ACC112 (cell line): ENCODE results near the gene PIEZO1.
A peak's percentile ranks its signal among the peaks of the same experiment; 100 is the strongest.

ENCODE experiments used
- H2AFZ ChIP-seq: fragments of 200-600 bp; sonication (generic); one replicate; pipeline ENCODE4 v1.6.0; 2017; ENCODE audit warnings: antibody characterized with exemption, low read length; ENCODE audit not compliant: unreplicated experiment
- H3K27ac ChIP-seq: fragments of 200-600 bp; sonication (generic); 2 replicates; pipeline ENCODE4 v1.5.1; 2014; ENCODE audit warnings: low read depth, mild to moderate bottlenecking, antibody characterized with exemption, low read length, moderate library complexity
- H3K27me3 ChIP-seq: fragments of 200-600 bp; sonication (generic); 2 replicates; pipeline ENCODE4 v1.6.1; 2014; ENCODE audit warnings: mild to moderate bottlenecking, antibody characterized with exemption, low read length, moderate library complexity, mixed read lengths; ENCODE audit not compliant: insufficient read depth
- H3K36me3 ChIP-seq: fragments of 200-600 bp; sonication (generic); 2 replicates; pipeline ENCODE4 v1.6.1; 2016; ENCODE audit warnings: mild to moderate bottlenecking, antibody characterized with exemption, low read length, moderate library complexity, mixed read lengths; ENCODE audit not compliant: insufficient read depth
- H3K4me1 ChIP-seq: fragments of 200-600 bp; sonication (generic); one replicate; pipeline ENCODE4 v1.6.1; 2016; ENCODE audit warnings: low read length, mixed read lengths; ENCODE audit not compliant: insufficient read depth, unreplicated experiment, control insufficient read depth
- H3K4me3 ChIP-seq: fragments of 200-600 bp; sonication (generic); 2 replicates; pipeline ENCODE4 v1.5.1; 2014; ENCODE audit warnings: mild to moderate bottlenecking, low read depth, low read length
- H3K79me2 ChIP-seq: fragments of 200-600 bp; sonication (generic); one replicate; pipeline ENCODE4 v1.6.0; 2016; ENCODE audit warnings: low read length; ENCODE audit not compliant: control insufficient read depth, unreplicated experiment, insufficient read depth

The PIEZO1 gene

DNA sequence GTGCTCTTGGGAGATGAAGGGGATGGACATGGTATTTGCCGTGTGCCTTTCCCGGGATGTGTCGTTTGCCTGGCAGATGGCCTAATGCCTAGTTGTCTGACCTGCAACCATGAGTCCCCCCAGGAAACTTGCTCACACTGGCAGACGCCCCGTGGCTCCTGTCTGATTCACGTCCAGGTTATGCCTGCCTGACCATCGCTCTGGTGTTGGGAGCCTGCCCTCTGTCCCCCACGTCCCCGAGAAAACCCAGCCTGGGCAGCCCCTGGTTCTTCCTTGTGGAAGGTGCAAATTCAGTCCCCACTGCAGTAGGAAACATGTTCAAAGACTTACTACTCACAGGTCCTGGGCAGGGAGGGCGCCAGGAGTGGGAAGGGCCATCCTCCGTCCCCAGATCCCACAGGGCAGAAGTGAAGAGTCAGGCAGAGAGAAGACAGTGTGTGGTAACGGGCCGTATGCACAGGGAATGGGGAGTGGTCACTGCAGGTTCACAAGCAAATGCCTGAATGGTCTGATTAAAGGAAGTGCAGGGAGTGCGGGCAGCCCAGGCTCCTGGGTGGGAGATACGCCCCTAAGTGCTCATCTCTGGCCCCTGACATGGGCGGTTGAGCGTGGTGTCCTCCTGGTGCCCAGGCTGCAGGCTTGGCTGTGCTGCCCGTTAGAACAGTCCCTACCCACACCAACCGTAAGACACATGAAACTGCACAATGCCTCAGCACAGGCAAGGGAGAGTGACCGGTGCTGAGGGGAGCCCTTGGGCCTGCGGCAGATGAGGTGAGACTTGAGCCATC lies 94.5 kb downstream of the PIEZO1 start:
- Histone ChIP-seq H3K27ac (no peak overlapping the region), H3K4me1 (peaks cover 6% of the 10 kb centered on the region), H3K4me3 (no peak overlapping the region), H3K27me3 (peaks cover 17% of the 10 kb centered on the region; the same call in 1 of the 2 replicates), H3K36me3 (no peaks in the 10 kb centered on the region), H2AFZ (no peak overlapping the region), H3K79me2 (no peaks in the 10 kb centered on the region)

DNA sequence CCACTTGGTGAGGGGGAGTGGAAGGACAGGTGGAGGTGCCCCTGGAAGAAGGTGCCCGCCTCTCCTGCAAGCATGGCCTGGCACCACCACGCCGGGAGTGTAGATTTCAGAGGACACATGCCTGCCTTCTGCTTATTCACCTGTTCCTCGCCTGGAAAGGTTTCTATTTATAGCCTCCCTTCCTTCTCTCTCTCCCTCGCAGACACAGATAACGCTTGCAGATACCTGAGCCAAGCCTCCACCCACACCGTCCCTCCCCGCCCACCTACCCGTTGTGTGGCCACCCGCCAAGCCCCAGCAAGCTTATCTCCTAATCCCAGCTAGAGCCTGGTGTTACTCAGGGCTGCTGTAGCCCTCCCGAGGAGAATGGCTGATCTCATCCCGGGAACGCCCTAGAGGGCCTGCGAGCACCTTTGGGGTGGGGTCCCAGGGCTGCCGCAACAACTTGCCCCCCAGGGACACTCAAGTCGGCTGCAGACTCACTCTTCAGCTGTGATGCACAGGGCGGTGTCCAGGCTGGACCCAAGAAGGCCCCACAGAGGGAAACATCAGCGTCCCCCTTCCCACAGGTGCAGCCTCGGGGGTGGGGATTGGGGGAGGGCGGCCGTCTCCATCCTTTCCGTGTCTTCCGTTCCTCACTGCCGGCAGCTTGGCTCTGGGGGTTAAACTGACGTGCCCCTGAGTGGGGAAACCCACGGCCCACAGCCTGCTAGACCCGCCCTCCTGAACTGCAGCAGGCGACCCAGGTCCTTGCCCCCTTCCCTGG lies 96.8 kb downstream of the PIEZO1 start:
- Histone ChIP-seq H3K4me1 (peaks cover 15% of the 10 kb centered on the region), H2AFZ (no peak overlapping the region), H3K4me3 (no peak overlapping the region), H3K27me3 (peaks cover 21% of the 10 kb centered on the region; the same call in 1 of the 2 replicates), H3K36me3 (no peaks in the 10 kb centered on the region), H3K79me2 (no peaks in the 10 kb centered on the region), H3K27ac (no peak overlapping the region)

DNA sequence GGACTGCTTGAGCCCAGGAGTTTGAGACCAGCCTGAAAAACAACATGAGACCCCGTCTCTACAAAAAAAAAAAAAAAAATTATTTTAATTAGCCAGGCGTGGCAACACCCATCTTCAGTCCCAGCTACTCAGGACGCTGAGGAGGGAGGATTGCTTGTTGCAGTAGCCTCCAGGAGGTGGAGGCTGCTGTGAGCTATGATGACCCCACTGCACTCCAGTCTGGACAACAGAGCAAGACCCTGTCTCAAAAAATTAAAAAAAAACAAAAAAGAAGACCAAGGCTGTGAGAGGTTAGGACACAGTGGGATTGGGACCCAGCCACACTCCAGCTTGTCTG lies 97.4 kb downstream of the PIEZO1 start:
- no peaks in the 10 kb centered on the region for H3K36me3 ChIP-seq
- H3K79me2 ChIP-seq, result no peaks in the 10 kb centered on the region
- H2AFZ ChIP-seq, result no peak overlapping the region
- H3K4me1 ChIP-seq, result peaks cover 15% of the 10 kb centered on the region
- H3K4me3 ChIP-seq, result no peak overlapping the region
- H3K27me3 ChIP-seq, result peaks cover 21% of the 10 kb centered on the region; the same call in 1 of the 2 replicates
- H3K27ac ChIP-seq, result no peak overlapping the region

DNA sequence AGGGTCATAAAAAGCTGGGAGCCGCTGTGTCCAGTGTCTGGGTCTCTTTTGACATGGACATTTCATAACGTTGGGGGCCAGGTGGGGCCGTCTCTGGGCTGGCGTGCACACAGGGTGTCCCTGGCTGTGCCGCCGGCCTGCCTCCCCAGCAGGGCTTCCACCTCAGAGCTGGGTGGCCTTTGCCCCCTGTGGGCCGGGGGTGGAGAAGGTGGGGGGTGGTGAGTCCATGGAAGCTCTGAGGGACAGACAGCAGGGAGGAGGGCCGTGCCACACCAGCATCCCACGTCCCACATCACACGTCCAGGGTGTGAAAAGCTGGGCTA lies 97.8 kb downstream of the PIEZO1 start:
- Histone ChIP-seq H3K36me3 (no peaks in the 10 kb centered on the region), H3K27me3 (peaks cover 21% of the 10 kb centered on the region; the same call in 1 of the 2 replicates), H3K27ac (no peak overlapping the region), H2AFZ (no peak overlapping the region), H3K4me1 (peaks cover 15% of the 10 kb centered on the region), H3K4me3 (no peak overlapping the region), H3K79me2 (no peaks in the 10 kb centered on the region)

DNA sequence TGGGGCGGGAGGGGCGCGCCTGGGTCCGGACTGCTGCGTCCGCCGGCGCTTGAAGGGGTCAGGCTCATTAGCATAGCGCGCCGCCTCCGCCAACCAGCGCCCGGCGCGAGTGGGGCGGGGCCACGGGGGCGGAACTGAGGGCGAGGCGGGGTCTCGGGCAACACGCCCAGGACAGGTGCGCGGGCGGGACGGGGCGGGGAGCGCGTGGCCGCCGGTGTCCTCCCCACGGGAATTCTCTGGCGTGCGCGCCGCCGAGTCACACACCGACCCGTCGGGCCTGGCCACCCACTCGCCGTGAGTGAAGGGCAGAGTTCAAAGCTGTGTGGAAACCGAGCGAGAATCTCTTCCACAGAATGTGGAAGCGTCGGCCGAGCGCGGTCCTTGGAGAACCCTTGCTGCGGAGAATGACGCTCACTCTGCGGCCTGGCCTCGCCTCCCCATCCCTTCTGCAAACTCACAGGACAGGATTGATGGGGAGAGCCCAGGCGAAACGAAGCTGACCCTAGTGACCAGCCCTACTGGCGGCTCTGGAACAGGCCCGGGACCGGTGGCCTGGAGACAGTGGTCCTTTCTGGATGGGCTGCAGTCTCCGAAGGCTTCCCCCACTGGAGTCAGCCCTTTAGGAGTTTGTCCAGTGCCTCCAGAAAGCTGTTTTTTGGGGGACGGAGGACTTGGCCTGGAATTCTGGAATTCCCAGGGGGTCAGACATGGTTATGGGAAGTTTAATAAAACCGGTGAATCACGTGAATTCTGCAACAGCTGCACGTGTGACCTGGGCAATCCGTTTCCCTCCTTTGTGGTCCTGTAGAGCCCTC lies 98.4 kb downstream of the PIEZO1 start, which contains the start of gene SNAI3:
TSS of gene SNAI3 (minus strand) at position 69 of the 815 bp plus-strand sequence. CDS start 101 bp downstream, outside the sequence.
- H3K79me2 ChIP-seq, result no peaks in the 10 kb centered on the region
- H3K27ac ChIP-seq, result no peak within 1 kb of the TSS
- peaks cover 18% of the 10 kb centered on the region for H3K4me1 ChIP-seq
- peaks cover 21% of the 10 kb centered on the region; the same call in 1 of the 2 replicates for H3K27me3 ChIP-seq
- peak within 1 kb of the TSS; percentile 37 for H2AFZ ChIP-seq
- peak within 1 kb of the TSS; percentile 70 for H3K4me3 ChIP-seq
- no peaks in the 10 kb centered on the region for H3K36me3 ChIP-seq

DNA sequence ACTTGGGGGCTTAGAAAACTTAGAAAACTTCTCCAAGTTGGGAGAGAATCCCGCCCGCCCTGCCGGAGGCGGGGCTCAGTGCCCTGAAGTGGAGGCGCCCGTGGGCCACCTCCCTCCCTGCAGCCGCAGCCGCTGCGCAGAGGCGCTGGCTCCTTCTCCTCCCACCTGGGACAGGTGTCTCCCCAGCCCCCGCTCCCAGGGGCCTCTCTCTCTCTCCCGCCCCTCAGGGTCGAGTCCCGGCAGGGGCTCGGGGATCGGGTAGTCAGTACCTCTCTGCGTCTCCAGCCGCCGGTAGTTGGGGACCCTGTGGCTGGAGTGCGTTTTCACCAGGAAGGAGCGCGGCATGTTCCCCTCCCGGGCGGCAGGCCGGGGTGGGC lies 99.0 kb downstream of the PIEZO1 start:
- no peaks in the 10 kb centered on the region for H3K36me3 ChIP-seq
- H3K27me3 ChIP-seq, result peaks cover 21% of the 10 kb centered on the region; the same call in 1 of the 2 replicates
- peak overlapping the region; percentile 37 for H2AFZ ChIP-seq
- H3K4me3 ChIP-seq, result peak overlapping the region; percentile 70
- no peak overlapping the region for H3K27ac ChIP-seq
- H3K79me2 ChIP-seq, result no peaks in the 10 kb centered on the region
- H3K4me1 ChIP-seq, result peaks cover 19% of the 10 kb centered on the region

DNA sequence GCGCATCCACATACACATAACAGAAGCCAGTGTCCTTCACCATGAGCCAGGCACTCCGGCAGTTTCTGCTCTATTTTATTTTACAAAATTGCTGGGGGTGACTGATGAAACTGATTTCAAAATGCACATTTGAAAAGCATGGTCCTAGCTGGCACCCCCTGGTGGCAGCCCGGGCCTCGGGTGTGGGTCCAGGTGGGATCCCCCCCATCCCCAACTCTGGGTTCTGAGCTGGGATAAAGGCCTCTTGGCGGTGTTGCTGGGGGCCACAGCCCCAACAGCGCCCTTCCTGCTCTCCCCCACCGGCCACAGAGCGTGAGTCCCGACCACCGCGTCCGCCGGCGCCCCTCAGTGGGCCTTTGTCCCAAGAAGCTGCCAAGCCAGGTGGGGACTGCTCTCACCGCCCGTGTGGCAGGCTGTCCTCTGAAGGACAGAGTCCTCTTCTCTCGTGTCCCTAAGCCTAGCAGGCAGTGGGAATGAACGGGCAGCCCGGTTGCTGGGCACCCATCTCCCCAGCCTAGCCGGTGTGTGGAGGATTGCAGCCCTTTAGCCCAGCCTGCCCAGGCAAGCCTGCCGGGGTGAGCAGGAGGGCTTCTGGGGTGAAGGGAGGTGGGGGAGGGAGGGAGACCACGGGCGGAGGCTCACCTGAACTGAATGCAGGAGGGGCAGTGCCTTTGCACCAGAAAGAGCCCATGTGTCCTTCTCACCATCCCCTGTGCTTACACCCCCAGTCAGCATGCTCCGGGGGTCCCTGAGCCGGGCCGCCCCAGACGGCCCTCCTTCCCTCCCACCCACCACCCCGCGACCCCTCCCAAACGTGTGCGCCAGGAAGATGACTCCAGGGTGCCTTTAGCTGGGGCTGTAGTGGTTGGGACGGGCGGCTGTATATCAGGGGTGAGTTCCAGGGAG lies 99.6 kb downstream of the PIEZO1 start:
- no peaks in the 10 kb centered on the region for H3K36me3 ChIP-seq
- H3K4me3 ChIP-seq, result peak overlapping the region; percentile 70
- H3K4me1 ChIP-seq, result peaks cover 19% of the 10 kb centered on the region
- no peak overlapping the region for H3K27ac ChIP-seq
- H3K79me2 ChIP-seq, result no peaks in the 10 kb centered on the region
- H2AFZ ChIP-seq, result no peak overlapping the region
- peaks cover 21% of the 10 kb centered on the region; the same call in 1 of the 2 replicates for H3K27me3 ChIP-seq

DNA sequence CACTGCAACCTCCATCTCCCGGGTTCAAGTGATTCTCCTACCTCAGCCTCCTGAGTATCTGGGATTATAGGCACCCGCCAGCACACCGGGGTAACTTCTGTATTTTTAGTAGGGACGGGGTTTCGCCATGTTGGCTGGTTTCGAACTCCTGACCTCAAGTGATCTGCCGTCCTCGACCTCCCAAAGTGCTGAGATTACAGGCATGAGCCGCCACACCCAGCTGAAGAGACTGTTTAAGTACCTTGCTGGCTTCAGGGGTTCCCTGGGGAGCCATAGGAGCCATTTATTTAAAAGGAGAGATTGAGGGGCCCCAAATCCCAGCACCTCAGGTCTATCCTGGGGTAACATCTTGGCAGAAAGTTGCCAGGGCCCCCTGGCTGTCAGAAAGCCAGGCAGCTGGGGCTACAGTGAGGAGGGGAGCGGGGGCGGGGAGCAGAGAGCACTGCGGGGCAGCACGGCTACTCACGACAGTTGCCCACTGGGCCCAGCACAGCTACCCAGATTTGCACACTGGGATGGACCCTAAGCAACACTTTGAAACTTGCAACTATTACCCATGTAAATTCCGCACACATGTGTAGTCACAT lies 100.4 kb downstream of the PIEZO1 start:
- no peaks in the 10 kb centered on the region for H3K79me2 ChIP-seq
- no peak overlapping the region for H3K4me3 ChIP-seq
- H3K27ac ChIP-seq, result no peak overlapping the region
- peaks cover 19% of the 10 kb centered on the region for H3K4me1 ChIP-seq
- peaks cover 21% of the 10 kb centered on the region; the same call in 1 of the 2 replicates for H3K27me3 ChIP-seq
- no peak overlapping the region for H2AFZ ChIP-seq
- no peaks in the 10 kb centered on the region for H3K36me3 ChIP-seq

DNA sequence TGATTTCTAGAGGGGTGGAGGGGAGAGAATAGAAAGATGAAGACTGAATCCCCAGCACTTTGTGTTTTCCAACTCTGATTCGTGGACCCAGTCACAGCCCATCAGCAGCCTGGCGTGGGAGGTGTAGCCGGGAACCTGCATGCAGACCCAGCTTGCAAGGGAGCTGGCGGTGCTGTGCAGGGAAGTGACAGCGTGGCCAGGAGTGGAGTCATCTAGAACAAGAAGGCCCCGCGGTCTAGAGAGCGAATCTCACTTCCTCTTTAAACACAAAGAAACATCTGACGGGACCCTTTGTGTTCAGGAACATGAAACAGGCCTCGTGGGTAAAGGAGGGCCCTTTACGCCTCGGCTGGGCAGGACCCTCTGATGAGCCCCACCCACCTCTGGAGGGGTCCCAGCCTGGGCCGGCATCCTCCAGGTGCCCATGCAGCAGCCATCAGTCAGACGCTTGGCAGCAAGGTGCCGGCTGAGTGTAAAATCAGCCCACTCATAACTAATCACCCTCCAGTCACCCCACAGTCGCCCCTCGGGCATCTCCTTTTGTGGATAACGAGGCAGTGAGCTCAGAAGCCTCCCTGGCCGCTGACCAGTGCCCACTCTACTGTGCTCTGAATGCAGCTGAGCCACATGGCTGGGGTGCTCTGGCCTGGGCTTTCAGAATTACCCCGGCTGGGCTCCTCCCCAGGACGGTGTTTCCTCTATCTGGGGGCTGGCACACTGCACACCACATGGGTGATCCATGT lies 103.1 kb downstream of the PIEZO1 start:
- H3K4me1 ChIP-seq, result peaks cover 19% of the 10 kb centered on the region
- peaks cover 14% of the 10 kb centered on the region; the same call in 1 of the 2 replicates for H3K27me3 ChIP-seq
- no peak overlapping the region for H2AFZ ChIP-seq
- H3K27ac ChIP-seq, result no peak overlapping the region
- H3K79me2 ChIP-seq, result no peaks in the 10 kb centered on the region
- no peaks in the 10 kb centered on the region for H3K36me3 ChIP-seq
- no peak overlapping the region for H3K4me3 ChIP-seq
